Measurements from ENCODE around the gene PLCH2.
"Not testable (repeated sequence)": the region's sequence is repeated elsewhere in the genome, so short reads cannot be mapped to it uniquely, and the experiment has no call there.

Gene PLCH2

GRCh38 chr1:2545754-2546514 lies 69.8 kb downstream of the PLCH2 start:
- DNase-seq (ENCODE audit: insufficient read length): peak; percentile 98
- FAIRE-seq: peak; percentile 87
- TF ChIP-seq POLR2A (IDR thresholded peaks at IDR 0.05; ENCODE audit: low read depth, low read length) (peak; percentile 93), TAF1 (IDR thresholded peaks at IDR 0.05; ENCODE audit: borderline replicate concordance, low read depth, low read length) (peak; percentile 50; the same call in 1 of the 2 replicates), POLR2AphosphoS5 (IDR thresholded peaks at IDR 0.05; ENCODE audit: low read depth, low read length) (peak; percentile 86)

GRCh38 chr1:2546515-2547209 lies 70.6 kb downstream of the PLCH2 start:
- peak; percentile 95 for FAIRE-seq
- TF ChIP-seq POLR2AphosphoS5 (IDR thresholded peaks at IDR 0.05; ENCODE audit: low read depth, low read length) (no peak; the same call in 1 of the 2 replicates), POLR2A (IDR thresholded peaks at IDR 0.05; ENCODE audit: low read depth, low read length) (no peak), TAF1 (IDR thresholded peaks at IDR 0.05; ENCODE audit: borderline replicate concordance, low read depth, low read length) (no peak)
- DNase-seq (ENCODE audit: insufficient read length): peak; percentile 90

- TF ChIP-seq POLR2A (IDR thresholded peaks at IDR 0.05; ENCODE audit: low read depth, low read length) (peak; percentile 31; the same call in 1 of the 2 replicates), POLR2AphosphoS5 (IDR thresholded peaks at IDR 0.05; ENCODE audit: low read depth, low read length) (no peak; the same call in 1 of the 2 replicates), TAF1 (IDR thresholded peaks at IDR 0.05; ENCODE audit: borderline replicate concordance, low read depth, low read length) (0 out of 2 replicates have a peak, but pooled peaks have one; percentile 46)
- peak; percentile 66 for DNase-seq (ENCODE audit: insufficient read length)
- peak; percentile 91 for FAIRE-seq
Measured at GRCh38 chr1:2547210-2548067, 71.3 kb downstream of the PLCH2 start.

GRCh38 chr1:2548068-2548589 lies 72.0 kb downstream of the PLCH2 start:
- TF ChIP-seq POLR2A (IDR thresholded peaks at IDR 0.05; ENCODE audit: low read depth, low read length): no peak
- 0 out of 2 replicates have a peak, but pooled peaks have one; percentile 51 for TF ChIP-seq TAF1 (IDR thresholded peaks at IDR 0.05; ENCODE audit: borderline replicate concordance, low read depth, low read length)
- FAIRE-seq: no peak
- DNase-seq (ENCODE audit: insufficient read length): peak; percentile 79

- FAIRE-seq: peak; percentile 98
- DNase-seq (ENCODE audit: insufficient read length): not testable (repeated sequence)
Measured at GRCh38 chr1:2549367-2550029, 73.4 kb downstream of the PLCH2 start.

GRCh38 chr1:2550309-2550861 lies 74.3 kb downstream of the PLCH2 start:
- peak; percentile 97 for FAIRE-seq
- not testable (repeated sequence) for DNase-seq (ENCODE audit: insufficient read length)

GRCh38 chr1:2551544-2551943 lies 75.5 kb downstream of the PLCH2 start:
- not testable (repeated sequence) for DNase-seq (ENCODE audit: insufficient read length); FAIRE-seq

GRCh38 chr1:2552189-2552588 lies 76.1 kb downstream of the PLCH2 start:
- TF ChIP-seq POLR2AphosphoS5 (IDR thresholded peaks at IDR 0.05; ENCODE audit: low read depth, low read length) (no peak), TAF1 (IDR thresholded peaks at IDR 0.05; ENCODE audit: borderline replicate concordance, low read depth, low read length) (no peak), POLR2A (IDR thresholded peaks at IDR 0.05; ENCODE audit: low read depth, low read length) (no peak)
- no peak for FAIRE-seq

GRCh38 chr1:2553076-2553475 lies 77.0 kb downstream of the PLCH2 start:
- not testable (repeated sequence) for DNase-seq (ENCODE audit: insufficient read length)
- FAIRE-seq: peak; percentile 94

More at GRCh38 chr1:2552189-2552588, 76.1 kb downstream of the PLCH2 start:
- no peak for DNase-seq (ENCODE audit: insufficient read length)

GRCh38 chr1:2553871-2554620 lies 78.0 kb downstream of the PLCH2 start:
- FAIRE-seq: no peak
- TF ChIP-seq TAF1 (IDR thresholded peaks at IDR 0.05; ENCODE audit: borderline replicate concordance, low read depth, low read length) (no peak), POLR2AphosphoS5 (IDR thresholded peaks at IDR 0.05; ENCODE audit: low read depth, low read length) (no peak), POLR2A (IDR thresholded peaks at IDR 0.05; ENCODE audit: low read depth, low read length) (no peak)
- DNase-seq (ENCODE audit: insufficient read length): no peak

Data from GM12892 (cell line).